B cell (primary cell): ENCODE measurements around the gene KLK15. TPM values are rescaled to one million over a fixed set of nuclear protein-coding genes. Genes with fewer than 3 reads are reported as not detected.
A peak's percentile ranks its signal among the peaks of the same experiment; 100 is the strongest.

Source experiments
- ATAC-seq: fragments of 200-7000 bp; cut with Tn5 transposase; one replicate; pipeline ENCODE4 v1.10.0; 2021; ENCODE audit warnings: low read depth, mild to moderate bottlenecking, moderate number of reproducible peaks, moderate library complexity
- CTCF ChIA-PET: fragments of 350-600 bp; sonication (Branson Sonifier 250); formaldehyde crosslinking; loops from one replicate; lab custom pipeline; 2021; ENCODE audit warnings: antibody characterized with exemption, inconsistent platforms; lab: Charles Lee
- POLR2A ChIA-PET: fragments of 350-600 bp; sonication (Branson Sonifier 250); formaldehyde crosslinking; loops from one replicate; lab custom pipeline; 2021; ENCODE audit warnings: antibody characterized with exemption; lab: Charles Lee
- DNase-seq: peaks from one replicate; pipeline ENCODE4 v3.0.0; 2013
- H2AFZ ChIP-seq: 2 replicates; pipeline ENCODE4 v1.6.1; 2012; ENCODE audit warnings: mild to moderate bottlenecking, low read depth, low read length; ENCODE audit not compliant: insufficient read depth, poor library complexity, severe bottlenecking
- H3K27ac ChIP-seq, 2 donors: 1 replicate in 1 of 2; 2 replicates in 1 of 2; pipeline ENCODE4 v1.5.1; 2012 to 2013; ENCODE audit warnings: low read length in 2 of 2, mild to moderate bottlenecking in 2 of 2, moderate library complexity in 1 of 2
- H3K27me3 ChIP-seq, 4 experiments: fragments of 200-600 bp in 1 of 4; sonication (generic) in 1 of 4; replicated peaks in 1 of 4; 1 replicate in 2 of 4; 2 replicates in 2 of 4; pipeline versions ENCODE4 v1.6.1 to v1.7.0; 2013 to 2016; ENCODE audit warnings: low read length in 3 of 4, mild to moderate bottlenecking in 2 of 4, mixed read lengths in 1 of 4, moderate library complexity in 1 of 4; ENCODE audit not compliant: insufficient read depth in 4 of 4, control insufficient read depth in 3 of 4; ENCODE audit errors: control extremely low read depth in 1 of 4
- H3K36me3 ChIP-seq, 2 experiments: replicated peaks in 1 of 2; 1 replicate in 1 of 2; 2 replicates in 1 of 2; pipeline versions ENCODE4 v1.6.1 to v1.7.1; 2013; ENCODE audit warnings: low read length in 1 of 2; ENCODE audit not compliant: insufficient read depth in 2 of 2, control insufficient read depth in 1 of 2; ENCODE audit errors: control extremely low read depth in 1 of 2, extremely low read depth in 1 of 2
- H3K4me1 ChIP-seq, 2 donors: fragments of 200-600 bp in 1 of 2; sonication (generic) in 1 of 2; 1 replicate in 1 of 2; 2 replicates in 1 of 2; pipeline versions ENCODE4 v1.5.1 to v1.6.1; 2013 to 2017; ENCODE audit warnings: low read length in 2 of 2; ENCODE audit not compliant: control insufficient read depth in 2 of 2, insufficient read depth in 2 of 2
- H3K4me2 ChIP-seq: replicated peaks from 2 replicates; pipeline ENCODE3; 2012; ENCODE audit warnings: mild to moderate bottlenecking, low read depth, low read length; ENCODE audit not compliant: poor library complexity, severe bottlenecking
- H3K4me3 ChIP-seq, 5 experiments: fragments of 200-600 bp in 1 of 5; sonication (generic) in 1 of 5; 1 replicate in 3 of 5; 2 replicates in 2 of 5; pipeline versions ENCODE4 v1.5.1 to v1.7.0; 2011 to 2016; ENCODE audit warnings: low read length in 4 of 5, mild to moderate bottlenecking in 4 of 5, low read depth in 2 of 5, control low read depth in 1 of 5, moderate library complexity in 1 of 5; ENCODE audit not compliant: insufficient read depth in 1 of 5; ENCODE audit errors: control extremely low read depth in 1 of 5, extremely low read depth in 1 of 5
- H3K79me2 ChIP-seq: fragments of 200-600 bp; sonication (generic); one replicate; pipeline ENCODE4 v1.6.0; 2016; ENCODE audit warnings: low read length; ENCODE audit not compliant: control insufficient read depth, insufficient read depth
- H3K9ac ChIP-seq: fragments of 200-600 bp; sonication (generic); 2 replicates; pipeline ENCODE4 v1.6.1; 2017; ENCODE audit warnings: mild to moderate bottlenecking, low read length, moderate library complexity
- H3K9me3 ChIP-seq, 3 donors: one replicate each; pipeline versions ENCODE4 v1.6.1 to v1.7.1; 2013; ENCODE audit warnings: low read length in 2 of 3; ENCODE audit not compliant: control insufficient read depth in 2 of 3, insufficient read depth in 1 of 3; ENCODE audit errors: control extremely low read depth in 1 of 3
- H4K20me1 ChIP-seq: 2 replicates; pipeline ENCODE4 v1.6.0; 2012; ENCODE audit warnings: mild to moderate bottlenecking, low read length; ENCODE audit not compliant: insufficient read depth, control insufficient read depth, poor library complexity, severe bottlenecking
- H3K27ac Mint-ChIP-seq: one replicate; pipeline ENCODE4 v1.8.0; 2021; ENCODE audit warnings: mixed read lengths
- H3K27me3 Mint-ChIP-seq: one replicate; pipeline ENCODE4 v1.8.0; 2021; ENCODE audit warnings: mixed read lengths
- H3K4me1 Mint-ChIP-seq: one replicate; pipeline ENCODE4 v1.8.0; 2021; ENCODE audit warnings: mixed read lengths
- H3K4me3 Mint-ChIP-seq: one replicate; pipeline ENCODE4 v1.8.0; 2021; ENCODE audit warnings: mixed read lengths
- H3K9me3 Mint-ChIP-seq: one replicate; pipeline ENCODE4 v1.8.0; 2022; ENCODE audit warnings: mixed read lengths; ENCODE audit not compliant: insufficient read depth
- EZH2 ChIP-seq: IDR thresholded peaks from 2 replicates; pipeline ENCODE4 v1.6.1; 2012; ENCODE audit warnings: borderline replicate concordance, low read depth, mild to moderate bottlenecking, moderate library complexity, low read length; ENCODE audit not compliant: insufficient read depth, poor library complexity, severe bottlenecking
- WGBS: methylation state at CpG from one replicate; pipeline ENCODE4 v1.1.5; 2013; ENCODE audit warnings: missing lambda C conversion rate; ENCODE audit not compliant: insufficient coverage; 5-methylcytosine and 5-hydroxymethylcytosine counted together
- intact Hi-C: fragments of 100-400 bp; cut with micrococcal nuclease; formaldehyde crosslinking; loops from one replicate; pipeline ENCODE4 v1.10.0; 2022
- polyA plus RNA-seq: library from polyadenylated mRNA; depleted of rRNA; stranded (reverse); fragments of >200 nt; gene quantifications from 2 replicates; pipeline ENCODE4 v1.2.3, GENCODE V29; 2012
- total RNA-seq, 2 donors: library from RNA; stranded (reverse); fragments of 120-200 nt in 1 of 2; gene quantifications; 1 replicate in 1 of 2; 2 replicates in 1 of 2; pipeline versions ENCODE4 v1.2.3 to v1.2.4, GENCODE V29; 2013 to 2022
- TF ChIP-seq, protein P1 (sequence below): fragments of 200-600 bp; IDR thresholded peaks from one replicate; pipeline ENCODE4 v1.8.0; 2022; ENCODE audit warnings: antibody characterized with exemption, mild to moderate bottlenecking

The KLK15 gene
- total and polyA plus RNA-seq, 2 donors (not counting 1 experiment from before 2014, with no cell fraction given): 0.07 TPM; not detected in 1

DNA sequence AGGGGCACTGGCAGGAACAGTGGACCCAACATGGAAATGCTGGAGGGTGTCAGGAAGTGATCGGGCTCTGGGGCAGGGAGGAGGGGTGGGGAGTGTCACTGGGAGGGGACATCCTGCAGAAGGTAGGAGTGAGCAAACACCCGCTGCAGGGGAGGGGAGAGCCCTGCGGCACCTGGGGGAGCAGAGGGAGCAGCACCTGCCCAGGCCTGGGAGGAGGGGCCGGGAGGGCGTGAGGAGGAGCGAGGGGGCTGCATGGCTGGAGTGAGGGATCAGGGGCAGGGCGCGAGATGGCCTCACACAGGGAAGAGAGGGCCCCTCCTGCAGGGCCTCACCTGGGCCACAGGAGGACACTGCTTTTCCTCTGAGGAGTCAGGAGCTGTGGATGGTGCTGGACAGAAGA lies 44.0 kb upstream of the KLK15 start:
- CTCF ChIA-PET: interaction anchor here (1.2 kb wide), 1 partner anchor 44 kb away, joined by 3 read pairs; no protein-coding TSS in a partner anchor
- intact Hi-C loops: no loop called here

DNA sequence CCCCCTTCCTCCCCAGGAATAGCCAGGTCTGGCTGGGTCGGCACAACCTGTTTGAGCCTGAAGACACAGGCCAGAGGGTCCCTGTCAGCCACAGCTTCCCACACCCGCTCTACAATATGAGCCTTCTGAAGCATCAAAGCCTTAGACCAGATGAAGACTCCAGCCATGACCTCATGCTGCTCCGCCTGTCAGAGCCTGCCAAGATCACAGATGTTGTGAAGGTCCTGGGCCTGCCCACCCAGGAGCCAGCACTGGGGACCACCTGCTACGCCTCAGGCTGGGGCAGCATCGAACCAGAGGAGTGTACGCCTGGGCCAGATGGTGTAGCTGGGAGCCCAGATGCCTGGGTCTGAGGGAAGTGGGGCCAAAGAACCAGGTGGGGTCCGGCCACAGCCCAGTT lies 43.1 kb upstream of the KLK15 start:
- Mint-ChIP-seq H3K4me3 (no peak overlapping the region), H3K4me1 (no peaks in the 10 kb centered on the region), H3K27me3 (peaks cover 11% of the 10 kb centered on the region), H3K9me3 (no peaks in the 10 kb centered on the region), H3K27ac (no peak overlapping the region)
- Histone ChIP-seq H3K9ac (peak overlapping the region; percentile 36), H2AFZ (peak overlapping the region; percentile 82), H3K9me3 (no peaks in the 10 kb centered on the region), H3K4me3 (no peak overlapping the region), H3K27ac (peak overlapping the region in 1 of 2 donors; percentile 64), H3K79me2 (no peaks in the 10 kb centered on the region), H3K4me2 (peak overlapping the region; percentile 61), H4K20me1 (no peaks in the 10 kb centered on the region), H3K4me1 (peaks cover 10 to 25% of the 10 kb centered on the region in 2 donors), H3K36me3 (no peaks in the 10 kb centered on the region), H3K27me3 (peaks cover 0 to 10% (median 3%) of the 10 kb centered on the region in 4 experiments)
- ATAC-seq (no peak), DNase-seq (no peak)
- TF ChIP-seq, protein P1, sequence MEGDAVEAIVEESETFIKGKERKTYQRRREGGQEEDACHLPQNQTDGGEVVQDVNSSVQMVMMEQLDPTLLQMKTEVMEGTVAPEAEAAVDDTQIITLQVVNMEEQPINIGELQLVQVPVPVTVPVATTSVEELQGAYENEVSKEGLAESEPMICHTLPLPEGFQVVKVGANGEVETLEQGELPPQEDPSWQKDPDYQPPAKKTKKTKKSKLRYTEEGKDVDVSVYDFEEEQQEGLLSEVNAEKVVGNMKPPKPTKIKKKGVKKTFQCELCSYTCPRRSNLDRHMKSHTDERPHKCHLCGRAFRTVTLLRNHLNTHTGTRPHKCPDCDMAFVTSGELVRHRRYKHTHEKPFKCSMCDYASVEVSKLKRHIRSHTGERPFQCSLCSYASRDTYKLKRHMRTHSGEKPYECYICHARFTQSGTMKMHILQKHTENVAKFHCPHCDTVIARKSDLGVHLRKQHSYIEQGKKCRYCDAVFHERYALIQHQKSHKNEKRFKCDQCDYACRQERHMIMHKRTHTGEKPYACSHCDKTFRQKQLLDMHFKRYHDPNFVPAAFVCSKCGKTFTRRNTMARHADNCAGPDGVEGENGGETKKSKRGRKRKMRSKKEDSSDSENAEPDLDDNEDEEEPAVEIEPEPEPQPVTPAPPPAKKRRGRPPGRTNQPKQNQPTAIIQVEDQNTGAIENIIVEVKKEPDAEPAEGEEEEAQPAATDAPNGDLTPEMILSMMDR: no peak
- no peak for TF ChIP-seq EZH2
- ChIA-PET CTCF (interaction anchor here (1.2 kb wide), 1 partner anchor 45 kb away, joined by 3 read pairs; no protein-coding TSS in a partner anchor), POLR2A (no interaction called here)
- WGBS: 89% methylated on average over 7 of the region's 7 CpGs
- intact Hi-C loops: no loop called here

More for the DNA sequence above, 44.0 kb upstream of the KLK15 start:
- Mint-ChIP-seq H3K27me3 (peaks cover 8% of the 10 kb centered on the region), H3K4me1 (peaks cover 7% of the 10 kb centered on the region), H3K9me3 (no peaks in the 10 kb centered on the region), H3K4me3 (no peak overlapping the region), H3K27ac (no peak overlapping the region)
- POLR2A ChIA-PET: no interaction called here
- ATAC-seq (no peak), DNase-seq (no peak)
- H3K27ac ChIP-seq: no peak overlapping the region
- H3K9me3 ChIP-seq: no peaks in the 10 kb centered on the region
- no peaks in the 10 kb centered on the region for H3K79me2 ChIP-seq
- no peak overlapping the region for H3K4me2 ChIP-seq
- 51% methylated on average over 8 of the region's 8 CpGs for WGBS
- no peak for TF ChIP-seq EZH2
- TF ChIP-seq, protein P1: no peak
- no peaks in the 10 kb centered on the region for H3K36me3 ChIP-seq
- H3K27me3 ChIP-seq: peaks cover 0 to 10% (median 3%) of the 10 kb centered on the region in 4 experiments
- no peaks in the 10 kb centered on the region for H4K20me1 ChIP-seq
- H2AFZ ChIP-seq: no peak overlapping the region
- H3K4me1 ChIP-seq: peaks cover 15 to 25% of the 10 kb centered on the region in 2 donors
- no peak overlapping the region for H3K9ac ChIP-seq
- no peak overlapping the region for H3K4me3 ChIP-seq
